SJCRH30 (cell line): Measurements from ENCODE around the gene CCDC122. TPM values are rescaled to one million over a fixed set of nuclear protein-coding genes. Genes with fewer than 3 reads are reported as not detected.

Source experiments
- DNase-seq, 2 experiments: peaks; one replicate each; pipeline ENCODE4 v3.0.0-alpha.2; 2015 to 2020
- H3K27ac ChIP-seq: fragments of 250-450 bp; sonication (Bioruptor Pico); 2 replicates; pipeline ENCODE4 v1.5.1; 2020; ENCODE audit warnings: mild to moderate bottlenecking, moderate library complexity
- H3K27me3 ChIP-seq: fragments of 250-450 bp; sonication (Bioruptor Pico); 2 replicates; pipeline ENCODE4 v1.5.1; 2020; ENCODE audit warnings: mild to moderate bottlenecking, moderate library complexity
- H3K36me3 ChIP-seq: fragments of 250-450 bp; sonication (Bioruptor Pico); 2 replicates; pipeline ENCODE4 v1.5.1; 2020; ENCODE audit warnings: mild to moderate bottlenecking, moderate library complexity
- H3K4me1 ChIP-seq: fragments of 250-450 bp; sonication (Bioruptor Pico); 2 replicates; pipeline ENCODE4 v1.5.1; 2020; ENCODE audit warnings: mild to moderate bottlenecking, moderate library complexity
- H3K4me3 ChIP-seq: fragments of 250-450 bp; sonication (Bioruptor Pico); 2 replicates; pipeline ENCODE4 v1.5.1; 2020; ENCODE audit warnings: mild to moderate bottlenecking, moderate library complexity
- H3K9me3 ChIP-seq: fragments of 250-450 bp; sonication (Bioruptor Pico); replicated peaks from 2 replicates; pipeline ENCODE4 v1.5.1; 2020; ENCODE audit warnings: mild to moderate bottlenecking, moderate library complexity
- total RNA-seq: library from RNA; depleted of rRNA; stranded (reverse); fragments of >200 nt; shearing (Covaris generic); gene quantifications from 2 replicates; pipeline ENCODE4 v1.2.3, GENCODE V29; 2014

The CCDC122 gene
- total RNA-seq, 1 experiment from 2014 or later, result 2.5 TPM

DNA sequence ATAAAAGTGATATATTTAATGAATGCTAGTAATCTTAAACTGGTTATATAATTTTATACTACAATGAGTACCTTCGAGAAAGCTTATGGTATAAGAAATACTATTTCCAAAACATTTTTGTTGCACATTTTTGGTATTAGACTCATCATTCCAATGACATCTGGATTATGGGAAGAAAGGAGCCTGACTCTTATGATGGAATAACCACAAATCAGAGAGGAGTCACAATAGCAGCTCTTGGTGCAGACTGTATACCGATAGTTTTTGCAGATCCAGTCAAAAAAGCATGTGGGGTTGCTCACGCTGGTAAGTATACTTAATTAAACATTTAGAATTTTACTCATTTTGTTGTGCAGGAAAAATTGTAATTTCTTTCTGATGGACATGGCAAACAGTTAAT is 4.1 kb upstream of the CCDC122 start:
- DNase-seq, result no peak
- no peak overlapping the region for H3K27ac ChIP-seq
- no peaks in the 10 kb centered on the region for H3K4me1 ChIP-seq
- no peak overlapping the region for H3K4me3 ChIP-seq
- H3K36me3 ChIP-seq, result no peaks in the 10 kb centered on the region
- H3K9me3 ChIP-seq, result no peaks in the 10 kb centered on the region
- H3K27me3 ChIP-seq, result no peaks in the 10 kb centered on the region

DNA sequence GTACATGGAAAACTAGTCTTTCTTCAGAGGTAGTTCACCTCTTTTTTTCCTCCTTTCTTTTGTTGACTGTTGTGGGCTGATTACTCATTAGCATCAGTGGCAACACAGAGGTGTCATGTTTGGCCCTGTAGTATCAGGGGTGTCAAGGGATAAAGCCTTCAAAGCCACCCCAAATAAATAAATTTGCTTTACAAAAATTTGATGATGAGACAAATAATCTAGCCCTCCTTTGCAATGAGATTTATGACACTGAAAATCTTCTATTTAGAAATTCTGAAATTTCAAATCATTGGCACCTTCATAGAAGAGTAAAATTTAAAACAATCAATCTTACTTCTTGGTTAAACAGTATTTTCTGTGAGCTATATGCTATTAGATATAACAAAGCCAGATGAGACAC is 2.0 kb upstream of the CCDC122 start:
- Histone ChIP-seq H3K9me3 (no peaks in the 10 kb centered on the region), H3K4me1 (no peaks in the 10 kb centered on the region), H3K4me3 (no peak overlapping the region), H3K36me3 (no peaks in the 10 kb centered on the region), H3K27ac (no peak overlapping the region), H3K27me3 (no peaks in the 10 kb centered on the region)
- DNase-seq, result no peak

DNA sequence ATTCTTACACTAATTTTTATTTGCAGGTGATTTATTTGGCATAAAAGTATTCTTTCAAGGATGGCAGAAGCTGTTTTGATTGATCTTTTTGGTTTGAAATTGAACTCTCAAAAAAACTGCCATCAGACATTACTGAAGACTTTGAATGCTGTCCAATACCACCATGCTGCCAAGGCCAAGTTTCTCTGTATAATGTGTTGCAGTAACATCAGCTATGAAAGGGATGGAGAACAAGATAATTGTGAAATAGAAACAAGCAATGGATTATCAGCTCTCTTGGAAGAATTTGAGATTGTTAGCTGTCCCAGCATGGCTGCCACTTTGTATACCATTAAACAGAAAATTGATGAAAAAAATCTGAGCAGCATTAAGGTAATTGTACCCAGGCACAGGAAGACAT is 1.4 kb upstream of the CCDC122 start:
- H3K27me3 ChIP-seq, result no peaks in the 10 kb centered on the region
- H3K27ac ChIP-seq, result no peak overlapping the region
- H3K4me1 ChIP-seq, result no peaks in the 10 kb centered on the region
- H3K36me3 ChIP-seq, result no peaks in the 10 kb centered on the region
- no peaks in the 10 kb centered on the region for H3K9me3 ChIP-seq
- no peak overlapping the region for H3K4me3 ChIP-seq
- DNase-seq, result no peak

DNA sequence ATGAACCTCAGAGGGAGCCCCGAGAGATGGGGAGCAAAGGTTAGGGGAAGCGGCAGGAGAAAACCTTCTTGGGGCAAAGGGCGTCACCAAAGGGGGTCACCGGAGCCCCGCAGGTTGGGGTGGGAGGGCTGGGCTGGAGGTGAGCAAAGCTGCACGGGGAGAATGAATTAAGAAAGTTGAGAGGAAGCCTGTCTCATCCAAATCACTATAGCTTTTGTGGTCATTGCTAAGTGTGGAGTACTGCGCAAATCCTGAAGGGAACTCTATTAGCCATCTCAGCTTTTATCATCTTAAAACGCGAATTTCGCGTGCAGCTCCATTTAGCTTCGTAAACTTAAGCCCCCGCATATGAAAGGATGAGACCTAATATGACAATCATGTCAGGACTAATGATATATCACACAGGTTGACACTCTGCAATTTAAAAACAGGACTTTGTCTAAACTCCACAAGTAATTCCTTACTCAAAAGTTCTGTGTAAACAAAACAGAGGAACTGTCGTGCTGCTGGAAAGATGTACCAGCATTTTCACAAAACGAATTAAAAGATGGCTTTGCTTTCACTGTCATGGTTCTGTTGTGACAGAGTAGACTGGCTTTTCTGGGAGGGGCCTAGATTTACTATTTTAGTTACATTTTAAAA is 795 bp upstream of the CCDC122 start:
- no peak for DNase-seq
- no peak overlapping the region for H3K27ac ChIP-seq
- H3K9me3 ChIP-seq, result no peaks in the 10 kb centered on the region
- no peaks in the 10 kb centered on the region for H3K4me1 ChIP-seq
- no peaks in the 10 kb centered on the region for H3K27me3 ChIP-seq
- peak overlapping the region; percentile 85 for H3K4me3 ChIP-seq
- H3K36me3 ChIP-seq, result no peaks in the 10 kb centered on the region

DNA sequence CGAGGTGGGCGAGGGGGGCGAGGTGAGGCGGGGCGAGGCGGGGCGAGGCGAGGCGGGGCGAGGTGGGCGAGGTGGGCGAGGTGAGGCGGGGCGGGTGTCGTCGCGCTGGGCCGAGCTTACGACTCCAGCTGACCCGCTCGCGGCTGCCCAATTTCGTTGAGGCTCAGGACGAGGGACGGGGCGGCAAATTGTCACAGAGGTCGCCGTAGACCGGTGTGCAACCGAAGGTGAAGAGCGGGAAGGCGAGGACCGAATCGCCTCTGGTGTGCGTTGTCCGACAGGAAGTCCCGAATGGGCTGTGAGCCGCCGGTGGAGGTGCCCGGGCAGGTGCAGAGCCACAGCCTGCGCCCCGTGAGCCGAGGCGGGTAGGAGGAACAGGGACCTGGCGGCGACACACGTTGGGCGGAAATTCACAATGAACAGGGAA is 228 bp upstream of the CCDC122 start, which contains the start of gene LACC1:
TSS of gene LACC1 (plus strand) at position 150 of the 427 bp plus-strand sequence. CDS start 1,082 bp downstream, outside the sequence.
- no peaks in the 10 kb centered on the region for H3K9me3 ChIP-seq
- H3K36me3 ChIP-seq, result no peaks in the 10 kb centered on the region
- no peaks in the 10 kb centered on the region for H3K4me1 ChIP-seq
- peak within 1 kb of the TSS; percentile 89 for H3K27ac ChIP-seq
- no peak for DNase-seq
- peak within 1 kb of the TSS; percentile 85 for H3K4me3 ChIP-seq
- H3K27me3 ChIP-seq, result no peaks in the 10 kb centered on the region

DNA sequence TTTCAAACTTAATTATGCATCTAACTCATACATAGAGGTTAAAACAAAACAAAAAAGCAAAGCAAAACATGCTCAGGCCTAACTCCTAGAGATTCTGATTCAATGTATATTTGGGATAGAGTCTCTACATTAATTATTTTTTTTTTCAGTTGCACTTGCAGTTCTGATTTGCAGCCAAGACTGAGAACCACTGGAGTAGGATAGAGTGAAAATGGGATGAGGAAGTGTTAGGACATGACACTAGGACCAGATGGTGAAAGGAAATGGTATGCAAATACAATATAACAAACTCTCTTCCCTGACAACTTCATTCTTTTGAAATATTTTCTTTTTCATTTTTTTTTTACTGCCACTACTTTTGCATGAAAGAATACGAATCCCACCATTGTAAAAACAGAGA is 1.8 kb downstream of the CCDC122 start:
- no peak for DNase-seq
- Histone ChIP-seq H3K36me3 (no peaks in the 10 kb centered on the region), H3K9me3 (no peaks in the 10 kb centered on the region), H3K27me3 (no peaks in the 10 kb centered on the region), H3K4me3 (no peak overlapping the region), H3K4me1 (no peaks in the 10 kb centered on the region), H3K27ac (no peak overlapping the region)

DNA sequence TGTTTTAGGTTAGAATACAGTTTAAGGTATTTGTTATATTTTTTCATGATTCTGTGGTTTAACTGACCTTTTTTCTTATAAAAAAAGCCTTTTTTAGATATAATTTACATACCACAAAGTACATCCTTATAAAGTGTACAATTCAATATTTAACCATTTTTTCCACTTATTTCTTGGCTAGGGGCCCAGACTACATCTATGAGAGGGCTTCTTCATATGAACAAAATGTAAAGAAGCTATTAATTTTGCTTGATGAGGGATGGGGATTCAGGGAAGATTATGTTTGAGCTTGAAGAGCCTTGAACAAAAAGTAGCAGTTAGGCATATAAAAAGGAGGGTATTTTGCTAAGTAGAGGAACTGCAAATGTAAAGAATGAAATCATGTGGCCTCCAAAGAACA is 2.2 kb downstream of the CCDC122 start:
- no peak overlapping the region for H3K4me3 ChIP-seq
- H3K9me3 ChIP-seq, result no peaks in the 10 kb centered on the region
- H3K27ac ChIP-seq, result no peak overlapping the region
- DNase-seq, result no peak
- no peaks in the 10 kb centered on the region for H3K27me3 ChIP-seq
- no peaks in the 10 kb centered on the region for H3K4me1 ChIP-seq
- H3K36me3 ChIP-seq, result no peaks in the 10 kb centered on the region

DNA sequence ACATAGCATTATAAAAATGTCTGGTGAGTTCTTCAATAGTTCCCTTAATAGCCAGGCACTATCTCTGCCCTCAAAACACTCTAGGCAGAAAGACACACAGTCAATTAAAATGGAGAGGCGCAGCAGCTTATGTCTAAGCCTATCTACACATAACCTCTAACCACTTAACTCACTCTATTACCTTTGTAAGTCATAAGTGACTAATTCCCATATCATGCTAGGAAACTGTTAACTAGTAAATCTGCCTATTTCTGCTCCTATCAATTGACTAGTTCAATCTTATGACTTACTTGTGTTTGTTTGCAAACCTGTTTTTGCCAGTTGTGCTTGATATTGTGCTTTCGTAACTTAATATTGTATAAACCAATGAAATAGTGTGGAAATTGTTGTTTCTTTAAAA is 3.2 kb downstream of the CCDC122 start:
- H3K9me3 ChIP-seq, result no peaks in the 10 kb centered on the region
- no peaks in the 10 kb centered on the region for H3K27me3 ChIP-seq
- H3K36me3 ChIP-seq, result no peaks in the 10 kb centered on the region
- no peaks in the 10 kb centered on the region for H3K4me1 ChIP-seq
- no peak for DNase-seq
- no peak overlapping the region for H3K4me3 ChIP-seq
- H3K27ac ChIP-seq, result no peak overlapping the region

DNA sequence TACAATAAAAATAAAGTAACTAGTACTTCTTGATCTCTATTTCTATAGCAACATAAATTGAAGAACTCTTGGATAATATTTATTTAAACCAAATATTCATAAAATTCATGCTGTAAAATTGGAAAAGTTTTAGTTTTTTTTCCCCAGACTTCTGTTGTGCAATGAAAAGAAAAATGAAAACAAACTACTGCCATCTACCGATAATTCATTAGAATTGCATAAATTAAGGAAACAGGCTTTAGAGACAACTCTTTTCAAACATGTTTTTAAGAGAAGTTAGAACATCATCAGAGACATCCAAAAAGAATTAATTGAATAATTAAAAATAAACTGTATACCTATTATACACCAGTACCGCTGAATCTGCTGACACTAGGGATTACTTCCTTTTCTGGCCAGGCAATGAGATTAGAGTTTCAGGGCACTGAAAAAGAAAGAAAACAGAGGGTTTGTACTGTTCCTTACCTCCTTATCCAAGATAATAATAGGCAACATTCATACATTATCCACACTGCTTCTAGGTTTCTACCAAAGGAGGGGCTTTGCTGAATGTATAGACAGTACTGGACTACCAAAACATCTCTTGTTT is 4.9 kb downstream of the CCDC122 start:
- no peaks in the 10 kb centered on the region for H3K36me3 ChIP-seq
- H3K4me1 ChIP-seq, result no peaks in the 10 kb centered on the region
- no peak overlapping the region for H3K27ac ChIP-seq
- H3K27me3 ChIP-seq, result no peaks in the 10 kb centered on the region
- no peaks in the 10 kb centered on the region for H3K9me3 ChIP-seq
- no peak overlapping the region for H3K4me3 ChIP-seq
- peak in 1 of 2 experiments; percentile 47 for DNase-seq

DNA sequence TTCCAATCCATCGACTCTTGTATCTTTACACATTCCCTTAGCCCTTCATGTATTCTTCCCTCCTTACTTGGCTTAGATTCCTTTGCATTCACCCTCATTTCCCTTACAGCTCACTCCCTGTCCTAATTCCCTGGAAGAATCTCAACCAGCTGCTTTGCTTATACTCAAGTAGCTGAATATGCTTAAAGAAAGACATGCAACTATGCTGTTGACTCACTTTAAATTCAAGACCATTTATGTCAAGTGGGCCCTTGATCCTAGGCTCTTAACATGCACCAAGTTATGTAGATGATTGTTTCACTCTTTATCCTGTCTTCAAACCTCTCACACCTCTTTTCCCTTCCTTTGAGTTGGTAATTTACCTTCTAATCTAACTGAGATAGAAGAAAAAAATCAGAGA is 7.4 kb downstream of the CCDC122 start:
- no peak for DNase-seq
- Histone ChIP-seq H3K36me3 (no peaks in the 10 kb centered on the region), H3K27ac (no peak overlapping the region)

DNA sequence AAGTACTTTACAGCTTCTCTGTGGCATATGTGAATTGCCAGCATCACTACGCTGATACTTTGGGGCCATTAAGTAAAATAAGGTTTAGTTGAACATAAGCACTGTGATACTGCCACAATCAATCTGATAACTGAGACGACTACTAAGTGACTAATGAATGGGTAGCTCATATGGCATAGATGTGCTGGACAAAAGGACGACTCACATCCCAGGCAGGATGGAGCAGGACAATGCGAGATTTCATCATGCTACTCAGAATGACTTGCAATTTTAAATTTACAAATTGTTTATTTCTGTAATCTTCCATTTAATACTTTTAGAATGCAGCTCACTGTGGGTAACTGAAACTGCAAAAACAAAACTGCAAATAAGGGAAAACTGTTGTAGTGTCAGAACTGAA is 13.6 kb downstream of the CCDC122 start:
- H3K27ac ChIP-seq, result no peak overlapping the region
- H3K4me1 ChIP-seq, result no peaks in the 10 kb centered on the region
- DNase-seq, result no peak

More for the DNA sequence above, 7.4 kb downstream of the CCDC122 start:
- Histone ChIP-seq H3K27me3 (no peaks in the 10 kb centered on the region), H3K4me1 (no peaks in the 10 kb centered on the region), H3K9me3 (no peaks in the 10 kb centered on the region), H3K4me3 (no peak overlapping the region)

DNA sequence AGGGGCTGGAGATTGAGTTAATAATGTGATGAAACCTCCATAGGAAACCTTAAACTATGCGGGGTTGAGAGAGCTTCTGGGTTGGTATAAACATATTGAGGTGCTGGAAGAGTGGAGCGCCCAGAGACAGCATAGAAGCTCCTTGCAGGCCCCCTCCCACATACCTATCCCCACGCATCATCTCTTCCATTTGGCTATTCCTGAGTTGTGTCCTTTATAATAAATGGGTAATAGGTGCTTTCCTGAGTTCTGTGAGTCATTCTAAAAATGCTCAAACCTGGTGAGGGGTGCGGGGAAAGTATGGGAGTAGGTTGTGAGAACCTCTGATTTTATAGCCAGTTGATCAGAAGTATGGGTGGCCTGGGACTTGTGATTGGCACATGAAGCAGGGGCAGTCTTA is 14.6 kb downstream of the CCDC122 start:
- Histone ChIP-seq H3K27me3 (no peaks in the 10 kb centered on the region), H3K4me1 (no peaks in the 10 kb centered on the region), H3K4me3 (no peak overlapping the region), H3K9me3 (no peaks in the 10 kb centered on the region), H3K27ac (no peak overlapping the region), H3K36me3 (no peaks in the 10 kb centered on the region)
- DNase-seq, result no peak

More for the DNA sequence above, 13.6 kb downstream of the CCDC122 start:
- Histone ChIP-seq H3K36me3 (no peaks in the 10 kb centered on the region), H3K9me3 (no peaks in the 10 kb centered on the region), H3K4me3 (no peak overlapping the region), H3K27me3 (no peaks in the 10 kb centered on the region)

DNA sequence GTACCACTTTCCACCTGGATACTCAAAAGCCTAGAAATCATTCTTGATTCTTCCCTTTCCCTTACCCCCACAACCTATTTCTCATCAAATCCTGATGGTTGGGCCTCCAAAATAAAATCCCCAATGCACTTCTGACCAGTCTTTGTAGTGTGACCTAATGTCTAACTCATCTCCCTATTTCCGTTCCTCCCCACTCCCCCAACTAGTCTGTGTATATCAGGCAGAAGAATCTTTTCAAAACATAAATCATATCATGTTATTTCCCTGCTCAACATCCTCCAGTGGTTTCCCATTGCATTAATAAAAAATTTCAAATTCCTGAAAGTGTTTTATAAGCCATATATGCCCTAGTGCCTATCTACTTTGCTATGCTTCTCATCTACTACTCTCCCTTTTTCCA is 17.7 kb downstream of the CCDC122 start:
- Histone ChIP-seq H3K36me3 (no peaks in the 10 kb centered on the region), H3K27me3 (no peaks in the 10 kb centered on the region), H3K27ac (no peak overlapping the region), H3K9me3 (no peaks in the 10 kb centered on the region), H3K4me3 (no peak overlapping the region), H3K4me1 (no peaks in the 10 kb centered on the region)
- DNase-seq, result no peak

DNA sequence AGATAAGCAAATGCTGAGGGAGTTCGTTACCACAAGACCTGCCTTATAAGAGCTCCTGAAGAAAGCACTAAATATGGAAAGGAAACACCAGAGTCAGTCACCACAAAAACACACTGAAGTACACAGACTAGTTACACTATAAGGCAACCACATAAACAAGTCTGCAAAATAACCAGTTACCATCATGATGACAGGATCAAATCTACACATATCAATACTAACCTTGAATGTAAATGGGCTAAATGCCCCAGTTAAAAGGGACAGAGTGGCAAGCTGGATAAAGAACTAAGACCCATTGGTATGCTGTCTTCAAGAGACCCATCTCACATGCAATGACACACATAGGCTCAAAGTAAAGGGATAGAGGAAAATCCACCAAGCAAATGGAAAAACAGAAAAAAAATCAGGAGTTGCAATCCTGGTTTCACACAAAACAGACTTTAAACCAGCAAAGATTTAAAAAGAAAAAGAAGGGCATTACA is 26.6 kb downstream of the CCDC122 start:
- Histone ChIP-seq H3K27me3 (no peaks in the 10 kb centered on the region), H3K36me3 (no peaks in the 10 kb centered on the region), H3K4me3 (no peak overlapping the region), H3K4me1 (no peaks in the 10 kb centered on the region), H3K9me3 (peaks cover 3% of the 10 kb centered on the region; the same call in 1 of the 2 replicates), H3K27ac (no peak overlapping the region)
- DNase-seq, result no peak

DNA sequence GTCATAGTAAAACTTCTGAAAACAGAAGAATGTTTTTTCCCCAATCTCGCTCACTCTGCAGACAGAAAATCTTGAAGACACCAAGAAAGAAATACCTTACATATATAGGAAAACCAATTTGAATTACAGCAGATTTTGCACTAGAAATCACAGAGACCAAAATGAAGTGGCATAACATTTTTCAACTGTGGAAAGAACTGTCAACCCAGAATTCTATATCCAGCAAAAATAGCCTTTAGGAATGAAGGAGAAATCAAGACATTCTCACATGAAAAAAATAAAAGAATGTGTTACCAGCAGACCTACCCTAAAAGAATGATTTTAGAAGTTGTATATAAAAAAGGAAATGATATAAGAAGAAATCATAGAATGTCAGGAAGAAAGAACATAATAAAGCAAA is 28.7 kb downstream of the CCDC122 start:
- H3K4me3 ChIP-seq, result no peak overlapping the region
- DNase-seq, result peak in 1 of 2 experiments; percentile 4
- H3K36me3 ChIP-seq, result no peaks in the 10 kb centered on the region
- no peaks in the 10 kb centered on the region for H3K4me1 ChIP-seq
- no peak overlapping the region for H3K27ac ChIP-seq
- no peaks in the 10 kb centered on the region for H3K27me3 ChIP-seq
- H3K9me3 ChIP-seq, result peaks cover 3% of the 10 kb centered on the region; the same call in 1 of the 2 replicates
